ENCODE data around the gene PXMP4. TPM values are rescaled to one million over a fixed set of nuclear protein-coding genes. Genes with fewer than 3 reads are reported as not detected.
"Not testable (repeated sequence)": the region's sequence is repeated elsewhere in the genome, so short reads cannot be mapped to it uniquely, and the experiment has no call there.

The PXMP4 gene
- total RNA-seq, 1 experiment from 2014 or later, result 19.1 TPM

GRCh38 chr20:33761698-33762250 is 41.7 kb upstream of the PXMP4 start:
- no peak for DNase-seq
- Histone ChIP-seq H3F3A (ENCODE audit: insufficient read depth, low read depth) (no peaks in the 10 kb centered on the region), H3K27ac (no peak overlapping the region), H3K4me1 (replicated peaks; ENCODE audit: insufficient read depth) (no peaks in the 10 kb centered on the region), H3K79me2 (ENCODE audit: low read depth) (no peaks in the 10 kb centered on the region), H2AFZ (no peak overlapping the region), H3K36me3 (ENCODE audit: low read depth) (no peaks in the 10 kb centered on the region), H3K27me3 (ENCODE audit: insufficient read depth, low read depth) (no peaks in the 10 kb centered on the region), H3K9me2 (ENCODE audit: insufficient read depth) (no peaks in the 10 kb centered on the region), H3K9me3 (ENCODE audit: insufficient read depth, low read depth) (no peaks in the 10 kb centered on the region; the same call in 1 of the 2 replicates), H4K20me1 (ENCODE audit: insufficient read depth) (no peaks in the 10 kb centered on the region), H3K4me3 (no peak overlapping the region), H3K4me2 (no peak overlapping the region)
- TF ChIP-seq CTCF (conservative IDR thresholded peaks at IDR 0.05) (no peak), EZH2 (IDR thresholded peaks at IDR 0.05; ENCODE audit: low read depth) (no peak)
- no TSS peak for BruUV-seq (replicated peaks)
- POLR2A ChIA-PET (ENCODE audit: unreplicated experiment), result no interaction called here
- intact Hi-C loops (cut with micrococcal nuclease; ENCODE audit: unreplicated experiment), result no loop called here
- CTCF ChIA-PET, result no interaction called here

- Histone ChIP-seq H3K9me3 (ENCODE audit: insufficient read depth, low read depth) (no peaks in the 10 kb centered on the region; the same call in 1 of the 2 replicates), H3K4me2 (no peak overlapping the region), H3K27me3 (ENCODE audit: insufficient read depth, low read depth) (no peaks in the 10 kb centered on the region), H4K20me1 (ENCODE audit: insufficient read depth) (no peaks in the 10 kb centered on the region), H2AFZ (no peak overlapping the region), H3K4me1 (replicated peaks; ENCODE audit: insufficient read depth) (no peaks in the 10 kb centered on the region), H3K36me3 (ENCODE audit: low read depth) (no peaks in the 10 kb centered on the region), H3F3A (ENCODE audit: insufficient read depth, low read depth) (no peaks in the 10 kb centered on the region), H3K4me3 (no peak overlapping the region), H3K9me2 (ENCODE audit: insufficient read depth) (no peaks in the 10 kb centered on the region), H3K79me2 (ENCODE audit: low read depth) (no peaks in the 10 kb centered on the region), H3K27ac (no peak overlapping the region)
- ChIA-PET POLR2A (ENCODE audit: unreplicated experiment) (no interaction called here), CTCF (no interaction called here)
- TF ChIP-seq CTCF (conservative IDR thresholded peaks at IDR 0.05) (no peak), EZH2 (IDR thresholded peaks at IDR 0.05; ENCODE audit: low read depth) (no peak)
- DNase-seq, result no peak
- intact Hi-C loops (cut with micrococcal nuclease; ENCODE audit: unreplicated experiment), result no loop called here
- no TSS peak for BruUV-seq (replicated peaks)
These were observed 37.3 kb upstream of the PXMP4 start for GRCh38 chr20:33757458-33757857.

DNA sequence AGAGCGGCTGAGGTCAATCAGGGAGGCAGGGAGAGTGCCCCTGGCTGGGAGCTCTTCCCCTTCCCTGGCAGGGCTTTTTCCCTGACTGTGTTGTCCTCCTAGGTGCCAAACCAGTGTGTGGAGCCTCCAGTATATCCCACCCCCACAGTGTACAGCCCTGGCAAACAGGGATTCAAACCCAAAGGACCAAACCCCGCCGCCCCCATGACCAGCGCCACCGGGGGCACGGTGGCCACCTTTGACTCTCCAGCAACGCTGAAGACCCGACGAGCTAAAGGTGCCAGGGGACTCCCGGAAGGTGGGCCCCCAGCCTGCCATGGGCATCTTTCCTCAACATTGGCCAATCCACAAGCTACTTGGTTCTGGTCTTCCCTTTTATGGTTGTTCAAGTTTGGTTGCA is 36.9 kb upstream of the PXMP4 start:
- no TSS peak for BruUV-seq (replicated peaks)

GRCh38 chr20:33755936-33756490 is 35.9 kb upstream of the PXMP4 start:
- H4K20me1 ChIP-seq (ENCODE audit: insufficient read depth); DNase-seq; CTCF ChIA-PET; H3F3A ChIP-seq (ENCODE audit: insufficient read depth, low read depth); H2AFZ ChIP-seq; H3K36me3 ChIP-seq (ENCODE audit: low read depth); H3K9me3 ChIP-seq (ENCODE audit: insufficient read depth, low read depth); intact Hi-C loops (cut with micrococcal nuclease; ENCODE audit: unreplicated experiment); POLR2A ChIA-PET (ENCODE audit: unreplicated experiment); H3K27ac ChIP-seq; H3K9me2 ChIP-seq (ENCODE audit: insufficient read depth); H3K79me2 ChIP-seq (ENCODE audit: low read depth); H3K27me3 ChIP-seq (ENCODE audit: insufficient read depth, low read depth); H3K4me3 ChIP-seq; H3K4me2 ChIP-seq; BruUV-seq (replicated peaks); H3K4me1 ChIP-seq (replicated peaks; ENCODE audit: insufficient read depth): not testable (repeated sequence)

More for the DNA sequence above, 36.9 kb upstream of the PXMP4 start:
- no peak for DNase-seq
- Histone ChIP-seq H3K9me2 (ENCODE audit: insufficient read depth) (no peaks in the 10 kb centered on the region), H3K9me3 (ENCODE audit: insufficient read depth, low read depth) (no peaks in the 10 kb centered on the region; the same call in 1 of the 2 replicates), H3K27me3 (ENCODE audit: insufficient read depth, low read depth) (no peaks in the 10 kb centered on the region), H3F3A (ENCODE audit: insufficient read depth, low read depth) (no peaks in the 10 kb centered on the region), H3K4me3 (no peak overlapping the region), H3K27ac (no peak overlapping the region), H3K4me2 (no peak overlapping the region), H3K79me2 (ENCODE audit: low read depth) (no peaks in the 10 kb centered on the region), H3K4me1 (replicated peaks; ENCODE audit: insufficient read depth) (no peaks in the 10 kb centered on the region), H4K20me1 (ENCODE audit: insufficient read depth) (no peaks in the 10 kb centered on the region), H3K36me3 (ENCODE audit: low read depth) (no peaks in the 10 kb centered on the region), H2AFZ (no peak overlapping the region)
- ChIA-PET CTCF (no interaction called here), POLR2A (ENCODE audit: unreplicated experiment) (no interaction called here)
- intact Hi-C loops (cut with micrococcal nuclease; ENCODE audit: unreplicated experiment), result no loop called here
- TF ChIP-seq EZH2 (IDR thresholded peaks at IDR 0.05; ENCODE audit: low read depth) (no peak), CTCF (conservative IDR thresholded peaks at IDR 0.05) (no peak)

All from PC-9 (cell line).